ENCODE data around the gene MAML2.

DNA sequence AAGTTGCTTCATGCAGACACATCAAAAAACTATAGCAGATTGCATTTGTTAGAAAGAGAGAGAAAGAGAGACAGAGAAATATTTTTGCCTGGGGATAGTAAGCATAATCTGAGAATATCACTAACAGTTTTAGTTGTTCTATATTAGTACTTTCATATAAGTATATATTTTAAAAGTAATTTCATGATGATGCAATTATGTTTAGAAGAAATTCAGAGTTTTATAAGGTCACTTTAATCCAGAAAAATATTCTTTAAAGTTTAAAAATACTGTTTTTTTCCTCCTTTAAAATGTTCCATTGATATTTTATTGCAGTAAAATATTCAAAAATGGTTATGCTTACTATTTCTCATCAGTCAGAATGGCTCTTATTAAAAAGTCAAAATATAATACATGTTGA is 332.3 kb downstream of the MAML2 start:
- TF ChIP-seq GATA2 (IDR thresholded peaks at IDR 0.05; ENCODE audit: low read depth, low read length) (no peak), GATA3 (IDR thresholded peaks at IDR 0.05; ENCODE audit: low read depth, low read length) (no peak)
